GM12872 (cell line): ENCODE data around the gene UROC1.

Experiments
- TF ChIP-seq, protein P1 (sequence below): IDR thresholded peaks from 3 replicates; pipeline ENCODE4 v1.5.1; 2011; ENCODE audit warnings: low read depth, mild to moderate bottlenecking, low read length, moderate library complexity; ENCODE audit not compliant: insufficient read depth

Gene UROC1

GRCh38 chr3:126521122-126521891 is 3.7 kb upstream of the UROC1 start:
- TF ChIP-seq, protein P1, sequence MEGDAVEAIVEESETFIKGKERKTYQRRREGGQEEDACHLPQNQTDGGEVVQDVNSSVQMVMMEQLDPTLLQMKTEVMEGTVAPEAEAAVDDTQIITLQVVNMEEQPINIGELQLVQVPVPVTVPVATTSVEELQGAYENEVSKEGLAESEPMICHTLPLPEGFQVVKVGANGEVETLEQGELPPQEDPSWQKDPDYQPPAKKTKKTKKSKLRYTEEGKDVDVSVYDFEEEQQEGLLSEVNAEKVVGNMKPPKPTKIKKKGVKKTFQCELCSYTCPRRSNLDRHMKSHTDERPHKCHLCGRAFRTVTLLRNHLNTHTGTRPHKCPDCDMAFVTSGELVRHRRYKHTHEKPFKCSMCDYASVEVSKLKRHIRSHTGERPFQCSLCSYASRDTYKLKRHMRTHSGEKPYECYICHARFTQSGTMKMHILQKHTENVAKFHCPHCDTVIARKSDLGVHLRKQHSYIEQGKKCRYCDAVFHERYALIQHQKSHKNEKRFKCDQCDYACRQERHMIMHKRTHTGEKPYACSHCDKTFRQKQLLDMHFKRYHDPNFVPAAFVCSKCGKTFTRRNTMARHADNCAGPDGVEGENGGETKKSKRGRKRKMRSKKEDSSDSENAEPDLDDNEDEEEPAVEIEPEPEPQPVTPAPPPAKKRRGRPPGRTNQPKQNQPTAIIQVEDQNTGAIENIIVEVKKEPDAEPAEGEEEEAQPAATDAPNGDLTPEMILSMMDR: no peak

- TF ChIP-seq, protein P1: no peak
These were observed 2.2 kb upstream of the UROC1 start for GRCh38 chr3:126519506-126520455.

DNA sequence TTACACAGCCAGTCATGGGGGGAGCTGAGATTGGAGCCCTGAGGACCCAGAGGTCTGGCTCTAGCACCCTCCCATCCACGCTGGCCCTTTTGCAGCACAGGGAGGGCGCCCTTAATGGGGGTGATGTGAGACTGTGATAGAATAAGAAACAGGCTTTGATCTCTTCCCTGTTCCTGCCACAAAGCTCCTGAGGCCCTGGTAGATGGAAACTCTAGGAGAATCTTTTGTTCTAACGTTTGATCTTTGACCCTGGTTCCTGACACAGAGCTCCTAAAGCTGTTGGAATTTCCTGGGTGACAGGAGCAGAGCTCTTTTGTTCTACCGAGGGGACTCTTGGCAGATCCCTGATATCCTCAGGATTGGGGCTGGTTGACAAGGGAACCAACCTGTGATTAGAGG is 1.2 kb upstream of the UROC1 start:
- TF ChIP-seq, protein P1: no peak

- TF ChIP-seq, protein P1: no peak
These were observed 609 bp upstream of the UROC1 start for GRCh38 chr3:126517986-126518778.

- TF ChIP-seq, protein P1: no peak
These were observed 660 bp downstream of the UROC1 start for GRCh38 chr3:126516936-126517290.

DNA sequence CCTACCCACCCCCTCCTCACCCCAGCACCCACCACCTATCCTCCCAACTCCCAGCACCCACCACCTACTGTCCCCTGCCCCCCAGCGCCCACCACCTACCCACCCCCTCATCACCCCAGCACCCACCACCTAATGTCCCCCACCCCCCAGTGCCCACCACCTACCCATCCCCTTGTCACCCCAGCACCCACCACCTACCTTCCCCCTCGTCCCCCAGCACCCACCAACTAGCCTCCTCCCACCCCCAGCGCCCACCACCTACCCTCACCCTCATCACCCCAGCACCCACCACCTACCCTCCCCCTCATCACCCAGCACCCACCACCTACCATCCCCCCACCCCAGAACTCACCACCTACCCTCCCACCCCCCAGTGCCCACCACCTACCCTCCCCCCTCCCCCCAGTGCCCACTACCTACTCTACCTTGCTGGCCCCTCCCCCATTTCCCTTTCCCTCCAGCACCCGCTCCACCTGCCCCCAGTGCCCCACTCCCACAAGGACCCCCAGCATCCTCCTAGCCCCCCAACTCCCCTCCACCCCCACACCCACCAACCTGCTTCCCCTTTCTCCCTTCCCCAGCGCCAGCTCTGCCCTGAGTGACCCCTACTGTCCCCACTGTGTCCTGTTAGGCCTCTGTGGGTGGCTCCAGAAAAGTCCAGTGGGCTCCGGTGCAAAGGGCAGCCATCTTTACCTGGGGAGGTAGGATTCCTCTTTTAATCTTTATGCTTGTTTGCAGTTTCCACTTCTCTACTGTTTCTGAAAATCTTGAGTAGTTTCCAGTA is 1.2 kb downstream of the UROC1 start:
- TF ChIP-seq, protein P1: no peak
